Memory B cell (primary cell): ENCODE measurements around the gene RAB20.
A peak's percentile ranks its signal among the peaks of the same experiment; 100 is the strongest.
"Not testable (repeated sequence)": the region's sequence is repeated elsewhere in the genome, so short reads cannot be mapped to it uniquely, and the experiment has no call there.

Source experiments
- ATAC-seq: fragments of 150-1000 bp; cut with Tn5 transposase; 2 replicates; pipeline ENCODE4 v1.10.0; 2021; ENCODE audit warnings: low read depth, mild to moderate bottlenecking, moderate library complexity
- DNase-seq, 2 donors: peaks; one replicate each; pipeline ENCODE4 v3.0.0; 2022; ENCODE audit warnings: low spot score in 2 of 2
- H3K27ac Mint-ChIP-seq: one replicate; pipeline ENCODE4 v1.8.0; 2022; ENCODE audit warnings: mild to moderate bottlenecking, moderate library complexity, mixed read lengths
- H3K27me3 Mint-ChIP-seq: one replicate; pipeline ENCODE4 v1.8.0; 2022; ENCODE audit warnings: mixed read lengths
- H3K36me3 Mint-ChIP-seq: one replicate; pipeline ENCODE4 v1.8.0; 2022; ENCODE audit warnings: mild to moderate bottlenecking, mixed read lengths
- H3K4me1 Mint-ChIP-seq: one replicate; pipeline ENCODE4 v1.8.0; 2022; ENCODE audit warnings: mixed read lengths
- H3K4me3 Mint-ChIP-seq: one replicate; pipeline ENCODE4 v1.8.0; 2022; ENCODE audit warnings: mild to moderate bottlenecking, moderate library complexity, mixed read lengths
- H3K9me3 Mint-ChIP-seq: one replicate; pipeline ENCODE4 v1.8.0; 2022; ENCODE audit warnings: mixed read lengths

Gene RAB20

GRCh38 chr13:110536006-110536693, 25.4 kb downstream of the RAB20 start:
- DNase-seq (no peak), ATAC-seq (peak; percentile 93)
- Mint-ChIP-seq H3K4me1 (peaks cover 10% of the 10 kb centered on the region), H3K27ac (peak overlapping the region; percentile 58), H3K27me3 (no peaks in the 10 kb centered on the region), H3K9me3 (no peaks in the 10 kb centered on the region), H3K36me3 (no peaks in the 10 kb centered on the region), H3K4me3 (no peak overlapping the region)

- Mint-ChIP-seq H3K4me1 (peaks cover 10% of the 10 kb centered on the region), H3K27ac (peak overlapping the region; percentile 58), H3K36me3 (no peaks in the 10 kb centered on the region), H3K27me3 (no peaks in the 10 kb centered on the region), H3K9me3 (no peaks in the 10 kb centered on the region), H3K4me3 (no peak overlapping the region)
- ATAC-seq (no peak), DNase-seq (no peak)
Observed at GRCh38 chr13:110535526-110535925, 26.0 kb downstream of the RAB20 start.

DNA sequence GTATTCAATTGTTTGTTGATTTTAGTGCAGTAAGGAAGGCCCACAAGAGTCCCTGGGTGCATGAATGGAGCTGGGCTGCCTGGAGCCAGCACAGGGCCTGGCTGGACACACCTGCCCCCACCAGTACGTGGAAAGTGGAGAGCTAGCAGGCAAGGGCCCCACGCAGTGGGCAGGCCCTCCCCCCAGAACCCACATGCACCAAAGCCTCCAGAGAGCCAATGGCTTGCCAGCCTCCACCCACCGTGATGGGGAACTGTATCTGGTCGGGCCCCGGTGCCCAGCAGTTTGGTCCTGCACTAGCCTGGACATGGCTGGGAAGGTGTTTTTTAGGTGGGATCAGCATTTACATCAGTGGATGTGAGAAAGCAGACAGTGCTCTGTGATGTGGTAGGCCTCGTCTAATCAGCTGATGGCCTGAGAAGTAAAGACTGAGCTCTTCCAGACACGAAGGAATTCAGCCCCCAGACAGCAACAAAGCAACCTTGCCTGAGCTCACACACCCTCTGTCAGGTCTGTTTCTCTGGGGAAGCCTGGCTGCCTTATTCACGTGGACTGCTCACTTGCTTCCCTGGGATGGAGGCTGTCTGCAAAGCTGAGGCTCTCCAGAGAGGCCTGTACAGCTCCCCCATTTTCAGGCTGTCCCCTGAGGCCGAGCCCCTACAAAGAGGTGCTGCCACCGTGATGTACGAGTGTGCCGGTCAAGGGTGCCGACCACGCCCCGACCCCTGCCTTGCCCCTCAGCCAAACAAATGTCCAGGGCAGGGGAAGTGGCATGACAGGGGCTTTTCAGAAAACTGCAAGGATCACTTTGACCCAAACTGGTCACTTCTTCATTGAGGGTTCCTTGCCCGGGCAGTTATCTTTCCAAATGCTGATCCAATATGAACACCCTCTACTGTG, 27.5 kb downstream of the RAB20 start:
- DNase-seq (no peak), ATAC-seq (no peak)
- H3K4me3 Mint-ChIP-seq, result no peak overlapping the region
- H3K36me3 Mint-ChIP-seq, result no peaks in the 10 kb centered on the region
- no peaks in the 10 kb centered on the region for H3K9me3 Mint-ChIP-seq
- no peaks in the 10 kb centered on the region for H3K27me3 Mint-ChIP-seq
- H3K4me1 Mint-ChIP-seq, result peaks cover 10% of the 10 kb centered on the region
- no peak overlapping the region for H3K27ac Mint-ChIP-seq

- not testable (repeated sequence) for DNase-seq, H3K4me3 Mint-ChIP-seq, H3K27ac Mint-ChIP-seq, H3K27me3 Mint-ChIP-seq, H3K4me1 Mint-ChIP-seq, ATAC-seq, H3K9me3 Mint-ChIP-seq, H3K36me3 Mint-ChIP-seq
Observed at GRCh38 chr13:110532258-110532657, 29.3 kb downstream of the RAB20 start.

DNA sequence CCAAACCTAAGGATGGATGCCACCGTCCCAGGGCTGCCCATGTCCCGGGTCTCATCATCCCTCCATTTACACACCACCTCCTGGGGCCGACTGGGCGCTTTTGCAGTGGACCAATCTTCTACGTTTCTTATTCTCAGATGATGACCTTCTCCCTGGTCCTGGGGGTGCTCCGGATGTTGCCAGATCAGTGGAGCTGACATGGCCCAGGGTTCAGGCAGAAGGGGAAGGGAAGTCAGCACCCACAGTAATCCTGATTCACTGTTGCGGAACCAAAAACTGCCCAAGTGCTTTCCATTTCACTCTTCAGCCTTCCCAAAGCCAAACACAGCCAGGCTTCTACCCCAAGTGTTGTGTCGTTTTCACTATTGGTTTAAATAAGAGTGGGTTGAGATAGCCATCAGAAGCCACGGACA, 29.8 kb downstream of the RAB20 start:
- DNase-seq, result no peak
- no peak overlapping the region for H3K27ac Mint-ChIP-seq
- H3K4me3 Mint-ChIP-seq, result no peak overlapping the region
- no peaks in the 10 kb centered on the region for H3K9me3 Mint-ChIP-seq
- no peaks in the 10 kb centered on the region for H3K27me3 Mint-ChIP-seq
- no peak for ATAC-seq
- H3K36me3 Mint-ChIP-seq, result no peaks in the 10 kb centered on the region
- peaks cover 3% of the 10 kb centered on the region for H3K4me1 Mint-ChIP-seq

- Mint-ChIP-seq H3K9me3 (no peaks in the 10 kb centered on the region), H3K27ac (no peak overlapping the region), H3K4me1 (no peaks in the 10 kb centered on the region), H3K36me3 (no peaks in the 10 kb centered on the region), H3K27me3 (no peaks in the 10 kb centered on the region), H3K4me3 (no peak overlapping the region)
- ATAC-seq (no peak), DNase-seq (no peak)
Observed at GRCh38 chr13:110531100-110531499, 30.4 kb downstream of the RAB20 start.

- no peak for DNase-seq
- H3K27ac Mint-ChIP-seq, result no peak overlapping the region
- no peak overlapping the region for H3K4me3 Mint-ChIP-seq
Observed at GRCh38 chr13:110529522-110530311, 31.8 kb downstream of the RAB20 start.

GRCh38 chr13:110528911-110529310, 32.6 kb downstream of the RAB20 start:
- Mint-ChIP-seq H3K9me3 (no peaks in the 10 kb centered on the region), H3K4me3 (no peak overlapping the region), H3K36me3 (no peaks in the 10 kb centered on the region), H3K4me1 (peaks cover 21% of the 10 kb centered on the region), H3K27me3 (no peaks in the 10 kb centered on the region), H3K27ac (no peak overlapping the region)
- no peak for DNase-seq
- ATAC-seq, result no peak

More at GRCh38 chr13:110529522-110530311, 31.8 kb downstream of the RAB20 start:
- no peaks in the 10 kb centered on the region for H3K36me3 Mint-ChIP-seq
- H3K4me1 Mint-ChIP-seq, result peaks cover 14% of the 10 kb centered on the region
- no peaks in the 10 kb centered on the region for H3K27me3 Mint-ChIP-seq
- H3K9me3 Mint-ChIP-seq, result no peaks in the 10 kb centered on the region
- no peak for ATAC-seq

DNA sequence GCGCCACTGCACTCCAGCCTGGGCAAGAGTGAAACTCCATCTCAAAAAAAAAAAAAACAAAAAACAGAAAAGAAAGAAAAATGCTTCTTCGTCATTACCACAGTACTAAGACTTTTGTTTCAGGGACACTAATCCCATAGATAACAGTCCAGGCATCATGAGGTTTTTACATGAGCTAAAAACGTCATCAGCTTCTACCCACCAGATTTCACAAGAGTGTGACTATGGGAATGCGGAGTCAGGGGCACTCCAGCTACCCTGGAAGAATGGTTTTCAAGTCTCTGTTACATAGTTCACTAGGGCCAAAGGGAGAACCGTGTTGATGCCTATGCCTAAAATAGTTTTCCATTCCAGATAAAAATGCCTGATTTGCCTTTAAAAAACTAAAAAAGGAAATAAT, 33.2 kb downstream of the RAB20 start:
- Mint-ChIP-seq H3K9me3 (no peaks in the 10 kb centered on the region), H3K27ac (no peak overlapping the region), H3K4me1 (peaks cover 25% of the 10 kb centered on the region), H3K4me3 (no peak overlapping the region), H3K27me3 (no peaks in the 10 kb centered on the region), H3K36me3 (no peaks in the 10 kb centered on the region)
- no peak for DNase-seq
- no peak for ATAC-seq

DNA sequence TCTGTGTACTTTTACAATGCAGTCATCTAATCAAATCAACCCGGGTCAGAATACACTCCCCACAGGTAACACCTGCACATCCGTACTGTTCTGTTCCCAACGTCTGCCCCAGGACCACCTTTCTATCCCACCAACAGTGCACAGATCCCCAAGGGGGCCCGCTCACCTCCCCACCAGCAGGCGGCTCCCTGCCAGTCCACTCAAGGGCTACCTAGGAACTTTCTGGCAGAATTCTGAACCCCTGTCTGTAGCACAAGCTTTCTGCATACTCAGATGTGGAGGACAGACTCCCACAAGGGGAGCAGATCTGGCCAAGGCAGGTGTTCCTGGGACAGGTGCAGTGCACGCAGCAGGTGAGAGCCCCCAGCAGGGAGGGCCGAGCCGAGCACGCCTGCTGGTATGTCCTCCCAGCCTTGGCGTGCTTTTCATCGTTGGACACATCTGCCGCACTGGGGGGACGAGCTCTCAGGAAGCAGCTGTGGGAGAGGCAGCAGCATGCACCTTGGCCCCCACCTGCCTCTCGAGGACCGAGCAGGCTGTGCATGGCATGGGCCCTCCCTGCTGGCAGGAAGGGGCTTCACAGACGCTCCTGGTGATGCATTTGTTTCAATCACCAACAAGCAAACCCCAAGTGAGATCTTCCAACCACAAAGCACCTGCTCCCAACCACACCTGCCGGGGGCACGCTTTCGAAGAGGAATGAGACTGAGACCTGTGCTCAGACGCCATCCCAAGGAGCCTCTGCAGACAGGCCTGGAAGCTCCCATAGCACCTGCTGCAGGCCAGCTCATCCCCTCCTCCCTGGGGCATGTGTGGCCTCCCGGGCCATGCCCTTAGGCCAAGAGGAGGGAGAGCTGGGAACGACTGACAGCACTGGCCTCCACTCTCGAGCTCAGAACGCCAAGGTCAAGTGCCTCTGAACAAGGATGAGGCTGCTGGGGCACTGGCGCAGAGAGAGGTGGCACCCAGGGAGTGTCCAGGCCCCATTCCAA, 35.9 kb downstream of the RAB20 start:
- DNase-seq, result peak; percentile 18 to 42
- no peaks in the 10 kb centered on the region for H3K9me3 Mint-ChIP-seq
- H3K27me3 Mint-ChIP-seq, result no peaks in the 10 kb centered on the region
- H3K36me3 Mint-ChIP-seq, result no peaks in the 10 kb centered on the region
- peak; percentile 88 for ATAC-seq
- peak overlapping the region; percentile 45 for H3K27ac Mint-ChIP-seq
- H3K4me1 Mint-ChIP-seq, result peaks cover 27% of the 10 kb centered on the region
- H3K4me3 Mint-ChIP-seq, result peak overlapping the region; percentile 52

GRCh38 chr13:110524541-110525257, 36.8 kb downstream of the RAB20 start:
- Mint-ChIP-seq H3K4me1 (peaks cover 27% of the 10 kb centered on the region), H3K9me3 (no peaks in the 10 kb centered on the region), H3K27me3 (no peaks in the 10 kb centered on the region), H3K4me3 (peak overlapping the region; percentile 52), H3K27ac (no peak overlapping the region), H3K36me3 (peaks cover 2% of the 10 kb centered on the region)
- no peak for DNase-seq
- peak; percentile 29 for ATAC-seq

- H3K27me3 Mint-ChIP-seq, result no peaks in the 10 kb centered on the region
- no peak overlapping the region for H3K27ac Mint-ChIP-seq
- no peaks in the 10 kb centered on the region for H3K9me3 Mint-ChIP-seq
- H3K4me1 Mint-ChIP-seq, result peaks cover 27% of the 10 kb centered on the region
- H3K4me3 Mint-ChIP-seq, result no peak overlapping the region
- peaks cover 3% of the 10 kb centered on the region for H3K36me3 Mint-ChIP-seq
- DNase-seq (no peak), ATAC-seq (no peak)
Observed at GRCh38 chr13:110523838-110524540, 37.5 kb downstream of the RAB20 start.
